Ammon's horn (tissue), 1 donor: Measurements from ENCODE around the gene PIK3CD.

ENCODE experiments used
- DNase-seq: peaks from one replicate; pipeline ENCODE4 v3.0.0-alpha.2; 2016; ENCODE audit warnings: low spot score

The PIK3CD gene

DNA sequence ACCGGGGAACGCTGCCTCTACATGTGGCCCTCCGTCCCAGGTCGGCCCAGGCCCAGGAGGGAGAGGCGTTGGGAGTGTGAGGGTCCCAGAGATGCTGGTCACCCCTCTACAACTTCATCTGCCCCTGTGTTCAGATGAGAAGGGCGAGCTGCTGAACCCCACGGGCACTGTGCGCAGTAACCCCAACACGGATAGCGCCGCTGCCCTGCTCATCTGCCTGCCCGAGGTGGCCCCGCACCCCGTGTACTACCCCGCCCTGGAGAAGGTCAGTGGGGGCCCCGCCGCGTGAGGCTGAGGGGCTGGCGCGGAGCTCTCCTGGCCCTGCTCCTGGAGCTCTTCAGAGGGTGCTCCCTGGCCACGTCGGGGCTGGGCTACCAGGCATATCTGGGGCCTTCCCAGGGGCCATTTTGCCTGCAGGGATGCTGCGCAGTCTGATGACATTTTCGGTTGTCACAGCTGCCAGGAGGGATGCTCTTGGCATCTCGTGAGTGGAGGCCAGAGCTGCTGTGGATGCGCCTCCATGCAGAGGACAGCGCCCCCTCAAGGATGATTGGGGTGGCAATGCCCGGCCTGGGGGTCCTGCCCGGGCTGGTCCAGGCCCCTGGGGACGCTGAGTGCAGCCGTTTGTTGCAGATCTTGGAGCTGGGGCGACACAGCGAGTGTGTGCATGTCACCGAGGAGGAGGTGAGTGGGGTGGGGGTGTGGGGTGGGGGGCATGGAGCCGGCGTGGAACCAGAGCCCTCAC, 68.6 kb downstream of the PIK3CD start:
- DNase-seq = no peak

DNA sequence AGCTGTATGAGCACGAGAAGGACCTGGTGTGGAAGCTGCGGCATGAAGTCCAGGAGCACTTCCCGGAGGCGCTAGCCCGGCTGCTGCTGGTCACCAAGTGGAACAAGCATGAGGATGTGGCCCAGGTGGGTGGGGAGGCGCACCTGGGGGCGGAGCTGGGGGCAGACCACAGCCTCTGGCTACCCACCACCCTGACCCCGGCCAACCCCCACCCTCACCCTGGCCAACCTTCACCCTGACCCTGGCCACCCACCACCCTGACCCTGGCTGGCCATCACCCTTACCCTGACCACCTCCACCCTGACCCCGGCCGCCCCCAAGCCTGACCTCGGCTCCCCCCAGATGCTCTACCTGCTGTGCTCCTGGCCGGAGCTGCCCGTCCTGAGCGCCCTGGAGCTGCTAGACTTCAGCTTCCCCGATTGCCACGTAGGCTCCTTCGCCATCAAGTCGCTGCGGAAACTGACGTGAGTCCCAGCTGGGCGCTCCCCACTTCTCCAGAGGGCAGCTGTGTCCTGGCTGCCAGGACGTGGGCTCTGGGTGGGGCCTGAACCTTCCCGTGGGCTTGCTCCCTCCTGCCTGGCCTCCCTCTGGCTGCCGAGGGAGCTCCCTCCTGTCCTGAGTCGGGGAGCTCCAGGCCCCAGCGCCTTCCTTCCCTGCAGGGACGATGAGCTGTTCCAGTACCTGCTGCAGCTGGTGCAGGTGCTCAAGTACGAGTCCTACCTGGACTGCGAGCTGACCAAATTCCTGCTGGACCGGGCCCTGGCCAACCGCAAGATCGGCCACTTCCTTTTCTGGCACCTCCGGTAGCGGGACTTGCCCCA, 69.5 kb downstream of the PIK3CD start:
- DNase-seq = no peak

- no peak for DNase-seq
These were observed 70.3 kb downstream of the PIK3CD start for GRCh38 chr1:9721606-9722377.

GRCh38 chr1:9722378-9722749, 70.8 kb downstream of the PIK3CD start:
- no peak for DNase-seq

- no peak for DNase-seq
These were observed 71.7 kb downstream of the PIK3CD start for GRCh38 chr1:9723068-9723805.

- DNase-seq = no peak
These were observed 72.4 kb downstream of the PIK3CD start for GRCh38 chr1:9723926-9724325.

DNA sequence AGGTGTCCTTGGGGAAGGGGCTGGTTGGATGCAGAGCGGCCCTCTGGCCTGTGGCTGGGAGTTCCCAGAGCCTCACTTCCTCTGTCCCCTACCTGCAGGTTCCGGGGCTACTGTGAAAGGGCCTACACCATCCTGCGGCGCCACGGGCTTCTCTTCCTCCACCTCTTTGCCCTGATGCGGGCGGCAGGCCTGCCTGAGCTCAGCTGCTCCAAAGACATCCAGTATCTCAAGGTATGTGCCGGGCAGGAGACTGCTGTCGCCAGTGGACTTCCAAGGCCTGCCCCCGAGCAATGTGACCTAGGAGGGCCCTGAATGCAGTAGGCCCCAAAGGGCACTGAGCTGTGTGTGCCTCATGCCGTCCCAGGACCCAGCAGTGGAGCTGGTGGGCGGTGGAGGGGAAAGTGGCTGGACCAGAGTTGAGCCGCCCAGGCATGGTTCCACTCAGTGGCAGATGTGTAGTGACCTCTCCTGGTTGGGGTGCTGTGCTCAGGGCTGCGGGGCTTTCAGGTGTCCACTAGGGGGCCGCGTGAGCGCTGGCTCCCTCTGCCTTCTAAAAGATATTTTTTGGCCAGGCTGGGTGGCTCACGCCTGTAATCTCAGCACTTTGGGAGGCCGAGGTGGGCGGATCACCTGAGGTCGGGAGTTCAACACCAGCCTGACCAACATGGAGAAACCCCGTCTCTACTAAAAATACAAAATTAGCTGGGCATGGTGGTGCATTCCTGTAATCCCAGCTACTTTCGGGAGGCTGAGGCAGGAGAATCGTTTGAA, 73.4 kb downstream of the PIK3CD start:
- DNase-seq = peak; percentile 46

DNA sequence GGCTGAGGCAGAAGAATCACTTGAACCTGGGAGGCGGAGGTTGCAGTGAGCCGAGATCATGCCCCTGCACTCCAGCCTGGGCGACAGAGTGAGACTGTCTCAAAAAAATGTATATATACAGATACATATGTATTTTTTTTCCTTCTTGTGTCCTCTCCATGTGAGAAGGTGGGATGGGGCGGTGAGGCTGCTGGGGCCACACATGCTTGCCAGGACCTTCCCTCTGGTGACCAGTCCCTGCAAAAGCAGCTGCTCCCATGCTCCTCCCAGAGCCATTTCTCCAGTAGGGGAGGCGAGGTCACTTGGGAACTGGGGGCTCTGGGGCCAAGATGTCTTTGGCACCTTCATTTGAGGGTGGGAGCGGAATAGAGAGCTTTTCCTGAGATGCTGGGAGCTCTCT, 74.9 kb downstream of the PIK3CD start:
- DNase-seq = no peak

DNA sequence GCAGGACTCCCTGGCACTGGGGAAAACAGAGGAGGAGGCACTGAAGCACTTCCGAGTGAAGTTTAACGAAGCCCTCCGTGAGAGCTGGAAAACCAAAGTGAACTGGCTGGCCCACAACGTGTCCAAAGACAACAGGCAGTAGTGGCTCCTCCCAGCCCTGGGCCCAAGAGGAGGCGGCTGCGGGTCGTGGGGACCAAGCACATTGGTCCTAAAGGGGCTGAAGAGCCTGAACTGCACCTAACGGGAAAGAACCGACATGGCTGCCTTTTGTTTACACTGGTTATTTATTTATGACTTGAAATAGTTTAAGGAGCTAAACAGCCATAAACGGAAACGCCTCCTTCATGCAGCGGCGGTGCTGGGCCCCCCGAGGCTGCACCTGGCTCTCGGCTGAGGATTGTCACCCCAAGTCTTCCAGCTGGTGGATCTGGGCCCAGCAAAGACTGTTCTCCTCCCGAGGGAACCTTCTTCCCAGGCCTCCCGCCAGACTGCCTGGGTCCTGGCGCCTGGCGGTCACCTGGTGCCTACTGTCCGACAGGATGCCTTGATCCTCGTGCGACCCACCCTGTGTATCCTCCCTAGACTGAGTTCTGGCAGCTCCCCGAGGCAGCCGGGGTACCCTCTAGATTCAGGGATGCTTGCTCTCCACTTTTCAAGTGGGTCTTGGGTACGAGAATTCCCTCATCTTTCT, 75.5 kb downstream of the PIK3CD start:
- DNase-seq = no peak

DNA sequence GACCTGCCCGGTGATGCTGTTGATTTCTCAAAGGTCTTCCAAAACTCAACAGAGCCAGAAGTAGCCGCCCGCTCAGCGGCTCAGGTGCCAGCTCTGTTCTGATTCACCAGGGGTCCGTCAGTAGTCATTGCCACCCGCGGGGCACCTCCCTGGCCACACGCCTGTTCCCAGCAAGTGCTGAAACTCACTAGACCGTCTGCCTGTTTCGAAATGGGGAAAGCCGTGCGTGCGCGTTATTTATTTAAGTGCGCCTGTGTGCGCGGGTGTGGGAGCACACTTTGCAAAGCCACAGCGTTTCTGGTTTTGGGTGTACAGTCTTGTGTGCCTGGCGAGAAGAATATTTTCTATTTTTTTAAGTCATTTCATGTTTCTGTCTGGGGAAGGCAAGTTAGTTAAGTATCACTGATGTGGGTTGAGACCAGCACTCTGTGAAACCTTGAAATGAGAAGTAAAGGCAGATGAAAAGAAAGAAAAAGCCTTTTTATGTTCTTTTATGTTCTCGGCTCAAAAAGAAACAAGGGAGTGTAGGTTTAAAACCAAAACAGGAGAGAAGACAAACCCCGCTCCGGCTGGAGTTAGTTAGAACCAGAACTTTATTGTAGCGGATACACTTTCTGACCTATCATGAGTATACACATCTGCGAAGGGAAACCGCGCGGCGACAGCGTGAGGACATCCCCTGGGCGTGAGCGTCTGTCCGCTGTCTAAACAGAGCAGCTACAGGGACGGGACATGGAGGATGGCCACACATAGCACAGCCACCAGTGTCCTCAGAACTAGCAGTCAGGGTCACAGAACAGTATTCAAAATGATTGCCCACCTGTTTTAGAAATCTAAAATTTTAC, 77.1 kb downstream of the PIK3CD start:
- DNase-seq = no peak

GRCh38 chr1:9729523-9729922, 78.0 kb downstream of the PIK3CD start:
- DNase-seq = no peak

DNA sequence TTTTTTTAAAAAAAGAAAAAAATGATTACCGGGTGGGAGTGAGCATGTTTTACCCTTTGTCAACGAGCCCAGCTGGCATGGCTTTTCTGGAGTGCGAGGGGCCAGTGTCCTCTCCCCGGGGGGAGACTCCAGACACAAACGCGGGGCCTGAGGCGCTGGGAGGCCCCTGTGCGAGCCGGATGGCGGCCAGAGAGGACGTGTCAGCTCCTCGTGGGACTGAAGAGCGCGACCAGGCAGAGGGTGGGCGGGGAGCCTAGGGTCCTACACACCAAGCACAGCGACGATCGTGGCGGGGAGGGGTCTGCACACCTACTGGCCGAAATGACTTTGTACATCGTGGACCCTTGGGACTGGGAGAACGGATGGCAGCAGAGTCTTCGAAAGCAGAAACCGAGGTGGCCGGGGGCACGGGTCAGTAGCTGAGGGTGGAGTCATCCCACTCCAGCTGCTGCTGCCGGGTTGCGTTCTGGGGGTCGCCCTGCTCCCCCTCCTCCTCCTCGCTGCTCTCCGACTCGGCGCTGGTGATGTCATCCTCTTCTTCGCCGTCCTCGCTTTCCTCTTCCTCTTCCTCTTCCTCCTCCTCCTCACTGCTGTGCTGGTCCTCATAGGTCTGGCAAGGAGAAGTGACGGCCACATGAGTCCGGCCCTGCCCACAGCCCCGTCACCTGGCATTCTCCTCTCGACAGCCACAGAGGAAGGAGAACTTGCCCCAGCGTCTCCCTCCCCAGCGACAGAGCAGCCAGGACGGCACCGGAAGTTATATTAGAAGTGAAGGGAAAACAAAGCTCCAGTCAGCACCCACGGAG, 78.8 kb downstream of the PIK3CD start:
- DNase-seq = peak; percentile 77

DNA sequence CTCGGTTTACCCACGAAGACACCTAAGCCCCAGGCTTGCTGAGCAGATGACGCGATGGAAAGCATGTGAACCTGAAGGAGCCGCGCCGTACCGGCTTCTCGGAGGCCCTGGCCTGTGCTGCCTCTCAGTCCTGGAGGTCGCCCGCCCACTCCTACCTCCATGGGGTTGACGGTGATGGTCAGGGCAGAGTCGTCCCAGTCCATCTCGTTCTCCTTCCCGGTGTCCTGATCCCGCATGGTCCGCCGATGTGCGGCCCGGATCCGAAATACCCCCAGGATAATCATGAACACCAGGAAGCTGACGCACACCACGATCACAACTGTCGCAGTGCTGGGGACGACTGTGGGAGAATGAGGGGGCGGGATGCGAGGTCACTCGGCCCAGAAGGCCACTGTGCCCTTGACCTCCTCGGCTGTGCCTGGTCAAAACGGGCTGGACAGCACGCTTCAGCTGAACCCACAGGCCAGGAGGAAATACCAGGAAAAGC, 79.6 kb downstream of the PIK3CD start:
- DNase-seq = no peak

GRCh38 chr1:9731561-9731960, 80.0 kb downstream of the PIK3CD start:
- DNase-seq = no peak

DNA sequence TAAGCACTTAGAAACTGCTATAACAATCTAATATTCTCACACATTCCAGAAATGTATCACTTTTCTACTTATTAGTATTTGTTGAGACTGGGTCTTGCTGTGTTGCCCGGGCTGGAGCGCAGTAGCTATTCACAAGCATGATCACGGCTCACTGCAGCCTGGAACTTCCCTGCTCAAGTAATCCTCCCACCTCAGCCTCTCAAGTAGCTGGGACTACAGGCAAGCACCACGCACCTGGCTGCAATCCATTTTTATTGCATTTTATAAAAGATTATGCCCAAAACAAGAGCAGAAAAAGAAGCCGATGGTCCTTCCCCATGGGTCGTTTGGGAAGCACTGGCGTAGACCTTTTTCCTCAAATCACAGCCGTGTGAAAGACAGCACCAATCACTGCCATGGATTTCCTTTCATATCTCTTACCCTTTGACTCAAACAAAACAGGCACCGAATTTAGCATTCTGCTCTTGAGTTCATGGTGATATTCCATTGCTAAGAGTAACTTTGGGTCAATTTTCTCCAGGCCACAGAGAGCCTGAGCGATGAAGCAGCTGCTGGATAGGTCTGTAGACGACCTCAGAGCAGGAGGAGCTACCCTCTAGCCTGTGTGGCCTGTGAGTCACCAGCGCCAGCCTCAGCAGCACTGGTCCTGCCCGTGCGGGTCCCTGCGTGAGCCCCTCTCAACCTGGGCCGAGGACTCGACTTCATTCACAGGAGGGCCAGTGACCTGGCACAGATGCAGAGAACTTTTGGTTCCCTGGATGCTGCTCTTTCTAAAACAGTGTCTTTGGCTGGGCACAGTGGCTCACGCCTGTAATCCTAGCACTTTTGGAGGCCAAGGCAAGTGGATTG, 80.8 kb downstream of the PIK3CD start:
- DNase-seq = no peak

DNA sequence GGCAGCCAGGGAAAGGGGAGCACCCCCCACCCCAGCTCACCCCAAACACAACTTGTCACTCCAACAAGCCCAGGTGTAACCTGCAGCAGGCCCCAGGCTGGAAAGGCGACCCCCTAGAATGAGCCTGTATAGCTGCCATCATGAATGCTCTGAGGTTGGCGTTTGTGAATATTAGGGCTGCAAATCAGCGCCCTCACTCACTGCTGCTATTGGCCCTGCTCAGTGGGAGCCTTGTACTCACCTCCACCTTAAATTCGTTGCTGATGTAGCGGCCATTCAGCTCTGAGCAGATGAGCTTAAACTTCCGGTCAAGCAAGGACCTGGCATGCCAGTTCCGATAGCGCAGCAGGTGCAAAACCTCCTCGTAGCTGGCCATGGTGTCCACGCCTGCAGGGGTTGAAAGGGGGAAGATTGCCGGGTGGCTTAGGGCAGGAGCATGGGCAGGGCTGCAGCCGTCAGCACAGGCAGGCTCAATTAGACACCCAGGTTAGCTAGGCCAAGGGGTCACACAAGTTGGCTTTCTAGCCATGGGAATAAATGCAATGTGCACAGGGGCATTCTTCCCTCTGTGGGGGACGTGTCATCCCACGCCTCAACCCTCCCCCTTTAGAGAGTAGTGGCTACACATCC, 81.7 kb downstream of the PIK3CD start:
- DNase-seq = no peak

DNA sequence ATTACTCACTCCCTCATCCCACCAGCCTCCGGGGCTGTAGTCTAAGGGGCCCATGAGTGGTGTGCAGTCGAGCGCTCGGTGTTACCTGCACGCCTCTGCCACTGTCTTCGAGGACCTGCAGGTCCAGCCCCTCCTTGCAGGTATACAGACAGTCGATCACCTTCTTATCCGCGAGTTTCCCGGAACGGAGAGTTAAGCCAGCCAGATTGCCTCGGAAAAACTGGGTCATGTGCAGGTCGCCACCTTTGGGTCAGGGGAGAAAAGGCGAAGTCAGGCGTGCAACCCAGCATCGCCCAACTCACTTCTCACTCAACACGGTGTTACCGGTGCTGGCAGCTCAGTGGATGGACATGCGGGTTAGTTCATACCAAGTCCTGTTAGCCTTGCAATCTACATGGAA, 84.3 kb downstream of the PIK3CD start:
- no peak for DNase-seq
